ENCODE data around the gene PROX1. TPM values are rescaled to one million over a fixed set of nuclear protein-coding genes. Genes with fewer than 3 reads are reported as not detected.

The PROX1 gene
- total and polyA plus RNA-seq, 9 of the 15 experiments (the other 6 are each of a cell fraction or from before 2014, with no cell fraction given), result 0.14 to 0.22 TPM; not detected in 7

DNA sequence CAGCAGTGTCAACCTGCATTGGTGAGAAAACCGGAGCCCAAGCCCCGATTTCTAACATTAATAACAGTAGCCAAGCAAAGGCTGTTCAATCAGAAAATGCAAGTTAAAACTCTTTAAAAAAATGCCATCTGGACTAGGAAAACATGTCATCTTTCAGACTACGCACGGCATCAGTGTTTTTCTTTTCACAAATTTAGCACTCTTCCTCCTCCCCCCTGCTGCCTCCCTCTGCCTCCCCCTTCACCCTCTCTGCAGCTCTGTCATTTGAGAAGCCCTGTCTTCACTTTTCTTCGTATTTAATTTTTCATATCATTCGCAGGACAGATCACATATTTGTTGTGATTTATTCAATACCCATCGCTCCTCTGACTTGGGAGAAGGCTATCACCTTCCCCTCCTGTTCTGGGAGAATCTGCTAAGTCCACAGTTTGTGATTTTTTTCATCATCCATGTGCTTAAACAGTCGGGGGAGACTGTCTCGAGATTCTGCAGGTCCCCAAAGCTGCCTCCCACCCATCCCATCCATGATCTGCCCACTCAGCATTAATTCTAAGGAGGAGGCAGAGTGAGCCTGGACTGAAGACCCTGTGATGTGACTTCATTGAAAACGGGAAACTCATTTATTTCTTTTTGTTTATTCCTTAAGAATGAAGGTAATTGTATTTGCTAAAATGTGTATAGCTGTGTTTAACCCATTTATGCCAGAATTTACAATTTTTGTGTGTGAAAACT is 84.8 kb downstream of the PROX1 start:
- under 1% methylated on average over 10 of the region's 10 CpGs for WGBS (ENCODE audit: insufficient coverage, low coverage, missing lambda C conversion rate)
- ChIA-PET CTCF (ENCODE audit: low intra/inter-chr PET ratio) (no interaction called here), POLR2A (no interaction called here)
- H3K9ac ChIP-seq (ENCODE audit: insufficient read depth in 1 of 2, low read depth in 2 of 2, low read length in 2 of 2), result no peak overlapping the region
- in situ Hi-C loops (cut with MboI), result no loop called here
- ATAC-seq (no peak), FAIRE-seq (no peak), DNase-seq (ENCODE audit: extremely low read depth in 1 of 4, low spot score in 3 of 4) (no peak)
- no TSS peak for BruUV-seq (replicated peaks)
- no peak overlapping the region for H3K4me3 ChIP-seq
- no peaks in the 10 kb centered on the region for H3K79me2 ChIP-seq (ENCODE audit: control insufficient read depth, insufficient read depth, low read length)
- H4K20me1 ChIP-seq (replicated peaks; ENCODE audit: control insufficient read depth, insufficient read depth, low read length), result no peaks in the 10 kb centered on the region
- no peaks in the 10 kb centered on the region for H3K4me1 ChIP-seq (replicated peaks in 1 of 2; ENCODE audit: control insufficient read depth in 2 of 2, insufficient read depth in 2 of 2, low read length in 2 of 2)
- H3K27ac ChIP-seq (ENCODE audit: extremely low read depth, low read depth, low read length), result no peak overlapping the region
- no peaks in the 10 kb centered on the region for H3K36me3 ChIP-seq (ENCODE audit: control insufficient read depth, insufficient read depth, low read length)
- H3K9me1 ChIP-seq (ENCODE audit: control insufficient read depth, insufficient read depth, low read length), result no peaks in the 10 kb centered on the region
- H3K9me3 ChIP-seq (replicated peaks; ENCODE audit: control insufficient read depth, insufficient read depth, low read depth, low read length), result no peaks in the 10 kb centered on the region
- H2AFZ ChIP-seq (ENCODE audit: low read depth, low read length), result no peak overlapping the region
- H3K4me2 ChIP-seq (ENCODE audit: insufficient read depth, low read length), result no peak overlapping the region
- intact Hi-C loops (cut with micrococcal nuclease), result no loop called here
- TF ChIP-seq C11orf30 (IDR thresholded peaks at IDR 0.05; ENCODE audit: low read depth) (peak; percentile 42; the same call in 1 of the 2 replicates), HNRNPH1 (optimal IDR thresholded peaks at IDR 0.05; ENCODE audit: low read depth, low read length) (no peak), MAFK (IDR thresholded peaks at IDR 0.05; ENCODE audit: low read length) (peak; percentile 57; the same call in 1 of the 2 replicates), ZNF316 (IDR thresholded peaks at IDR 0.05) (peak; percentile 61), MAFF (IDR thresholded peaks at IDR 0.05; ENCODE audit: low read length) (peak; percentile 67), DPF2 (IDR thresholded peaks at IDR 0.05) (no peak)
- peaks cover 4 to 12% of the 10 kb centered on the region in 2 experiments; a peak in 4 of 5 replicates for H3K27me3 ChIP-seq (ENCODE audit: control insufficient read depth in 2 of 2, insufficient read depth in 2 of 2, low read length in 2 of 2)

DNA sequence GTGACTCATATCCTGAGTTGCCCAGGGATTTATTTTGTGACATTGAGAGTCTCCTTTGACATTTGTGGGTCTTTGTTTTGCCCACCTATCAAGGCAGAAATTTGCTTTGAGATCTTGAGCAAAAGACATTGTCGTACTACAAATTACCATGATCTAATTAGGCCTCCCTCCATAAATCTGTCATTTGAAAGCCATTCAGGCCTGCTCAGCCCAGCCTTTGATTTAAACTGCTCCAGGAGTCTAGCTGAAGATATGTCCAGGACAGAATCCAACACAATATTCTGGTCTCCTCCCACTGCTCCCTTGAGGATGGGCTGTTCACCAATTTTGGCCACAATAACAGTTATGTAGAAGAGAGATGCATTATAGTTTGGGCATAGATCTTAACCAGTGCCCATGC is 86.7 kb downstream of the PROX1 start:
- in situ Hi-C loops (cut with MboI), result no loop called here
- no peak overlapping the region for H3K27ac ChIP-seq (ENCODE audit: extremely low read depth, low read depth, low read length)
- WGBS (ENCODE audit: insufficient coverage, low coverage, missing lambda C conversion rate), result 0% methylated on average over 1 of the region's 1 CpG

More for the DNA sequence above, 86.7 kb downstream of the PROX1 start:
- Histone ChIP-seq H3K79me2 (ENCODE audit: control insufficient read depth, insufficient read depth, low read length) (no peaks in the 10 kb centered on the region), H3K9ac (ENCODE audit: insufficient read depth in 1 of 2, low read depth in 2 of 2, low read length in 2 of 2) (no peak overlapping the region), H3K9me1 (ENCODE audit: control insufficient read depth, insufficient read depth, low read length) (no peaks in the 10 kb centered on the region), H3K4me3 (no peak overlapping the region), H3K4me2 (ENCODE audit: insufficient read depth, low read length) (no peak overlapping the region), H3K4me1 (replicated peaks in 1 of 2; ENCODE audit: control insufficient read depth in 2 of 2, insufficient read depth in 2 of 2, low read length in 2 of 2) (no peaks in the 10 kb centered on the region), H3K27me3 (ENCODE audit: control insufficient read depth in 2 of 2, insufficient read depth in 2 of 2, low read length in 2 of 2) (peaks cover 7 to 11% of the 10 kb centered on the region in 2 experiments), H2AFZ (ENCODE audit: low read depth, low read length) (no peak overlapping the region), H4K20me1 (replicated peaks; ENCODE audit: control insufficient read depth, insufficient read depth, low read length) (no peaks in the 10 kb centered on the region), H3K9me3 (replicated peaks; ENCODE audit: control insufficient read depth, insufficient read depth, low read depth, low read length) (no peaks in the 10 kb centered on the region), H3K36me3 (ENCODE audit: control insufficient read depth, insufficient read depth, low read length) (no peaks in the 10 kb centered on the region)
- intact Hi-C loops (cut with micrococcal nuclease), result no loop called here
- ATAC-seq (no peak), FAIRE-seq (no peak), DNase-seq (ENCODE audit: extremely low read depth in 1 of 4, low spot score in 3 of 4) (no peak)
- BruUV-seq (replicated peaks), result no TSS peak
- TF ChIP-seq, protein P1, sequence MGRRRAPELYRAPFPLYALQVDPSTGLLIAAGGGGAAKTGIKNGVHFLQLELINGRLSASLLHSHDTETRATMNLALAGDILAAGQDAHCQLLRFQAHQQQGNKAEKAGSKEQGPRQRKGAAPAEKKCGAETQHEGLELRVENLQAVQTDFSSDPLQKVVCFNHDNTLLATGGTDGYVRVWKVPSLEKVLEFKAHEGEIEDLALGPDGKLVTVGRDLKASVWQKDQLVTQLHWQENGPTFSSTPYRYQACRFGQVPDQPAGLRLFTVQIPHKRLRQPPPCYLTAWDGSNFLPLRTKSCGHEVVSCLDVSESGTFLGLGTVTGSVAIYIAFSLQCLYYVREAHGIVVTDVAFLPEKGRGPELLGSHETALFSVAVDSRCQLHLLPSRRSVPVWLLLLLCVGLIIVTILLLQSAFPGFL (CRISPR knock-in tag; IDR thresholded peaks at IDR 0.05), result no peak
- TF ChIP-seq HNRNPLL (IDR thresholded peaks at IDR 0.05; ENCODE audit: low read depth, low read length, poor library complexity, severe bottlenecking), result no peak
- no peak for TF ChIP-seq XRCC4 (IDR thresholded peaks at IDR 0.05; ENCODE audit: extremely low read depth, insufficient read depth, insufficient read length)
- TF ChIP-seq MEF2D (tag; conservative IDR thresholded peaks at IDR 0.05; ENCODE audit: low read depth), result no peak
- TF ChIP-seq ZNF121 (CRISPR knock-in tag; conservative IDR thresholded peaks at IDR 0.05), result no peak
- no peak for TF ChIP-seq HDGF (IDR thresholded peaks at IDR 0.05)
- ChIA-PET POLR2A (no interaction called here), CTCF (ENCODE audit: low intra/inter-chr PET ratio) (no interaction called here)

All from K562 (cell line).